Measurements from ENCODE around the gene DOCK1.
"Not testable (repeated sequence)": the region's sequence is repeated elsewhere in the genome, so short reads cannot be mapped to it uniquely, and the experiment has no call there.

Gene DOCK1

DNA sequence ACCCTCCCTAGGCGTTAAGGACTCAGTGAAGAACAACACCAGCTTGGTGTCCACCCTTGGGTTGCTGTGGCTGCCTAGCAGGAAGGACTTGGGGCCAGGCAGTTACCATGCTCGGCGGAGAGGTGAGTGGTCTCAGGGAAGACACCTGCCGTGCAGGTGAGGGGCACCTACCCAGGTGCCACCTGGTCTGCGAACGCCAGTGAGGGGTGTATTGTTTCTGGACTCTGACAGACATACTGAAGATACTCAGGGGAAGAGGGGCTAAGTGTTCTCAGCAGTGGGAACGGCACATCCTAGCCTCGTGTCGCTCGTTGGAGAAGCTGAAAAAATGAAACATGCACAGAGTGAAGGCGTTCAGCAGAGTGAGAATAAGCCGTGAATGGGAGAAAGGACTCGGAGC lies 22.6 kb downstream of the DOCK1 start:
- DNase-seq: no peak

DNA sequence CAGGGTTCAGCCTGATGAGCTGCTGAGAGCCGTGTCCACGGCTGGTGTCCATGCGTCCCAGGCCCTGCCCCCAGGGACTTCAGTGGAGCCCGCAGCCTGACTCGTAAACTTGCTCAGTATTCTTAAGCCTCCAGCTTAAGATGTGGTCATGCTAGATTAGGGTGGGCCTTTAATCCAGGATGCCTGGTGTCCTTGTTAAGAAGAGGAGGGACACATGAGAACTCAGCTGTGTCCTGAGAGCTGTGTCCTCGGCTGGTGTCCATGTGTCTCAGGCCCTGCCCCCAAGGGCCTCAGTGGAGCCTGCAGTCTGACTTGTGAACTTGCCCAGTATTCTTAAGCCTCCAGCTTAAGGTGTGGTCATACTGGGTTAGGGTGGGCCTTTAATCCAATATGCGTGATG lies 23.0 kb downstream of the DOCK1 start:
- DNase-seq: no peak

DNA sequence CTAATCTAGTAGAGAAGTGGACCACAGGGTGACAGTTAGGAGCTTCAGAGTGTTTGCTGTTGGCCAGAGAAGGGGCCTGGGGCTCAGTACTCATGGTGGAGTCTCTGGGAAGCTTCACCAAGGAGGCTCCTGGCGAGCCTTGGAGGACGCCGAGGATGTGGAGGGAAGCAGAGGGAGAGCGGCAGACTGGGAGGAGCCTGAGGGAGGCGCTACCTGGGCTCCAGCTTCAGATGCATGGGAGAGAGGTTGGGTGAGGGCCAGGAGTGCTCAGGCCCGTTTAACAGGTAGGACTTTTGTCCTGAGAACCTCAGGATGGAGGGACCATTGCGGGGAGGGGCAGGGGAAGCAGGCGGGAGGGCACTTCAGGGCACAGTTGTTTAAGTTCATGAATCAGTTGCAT lies 24.2 kb downstream of the DOCK1 start:
- DNase-seq: no peak

DNA sequence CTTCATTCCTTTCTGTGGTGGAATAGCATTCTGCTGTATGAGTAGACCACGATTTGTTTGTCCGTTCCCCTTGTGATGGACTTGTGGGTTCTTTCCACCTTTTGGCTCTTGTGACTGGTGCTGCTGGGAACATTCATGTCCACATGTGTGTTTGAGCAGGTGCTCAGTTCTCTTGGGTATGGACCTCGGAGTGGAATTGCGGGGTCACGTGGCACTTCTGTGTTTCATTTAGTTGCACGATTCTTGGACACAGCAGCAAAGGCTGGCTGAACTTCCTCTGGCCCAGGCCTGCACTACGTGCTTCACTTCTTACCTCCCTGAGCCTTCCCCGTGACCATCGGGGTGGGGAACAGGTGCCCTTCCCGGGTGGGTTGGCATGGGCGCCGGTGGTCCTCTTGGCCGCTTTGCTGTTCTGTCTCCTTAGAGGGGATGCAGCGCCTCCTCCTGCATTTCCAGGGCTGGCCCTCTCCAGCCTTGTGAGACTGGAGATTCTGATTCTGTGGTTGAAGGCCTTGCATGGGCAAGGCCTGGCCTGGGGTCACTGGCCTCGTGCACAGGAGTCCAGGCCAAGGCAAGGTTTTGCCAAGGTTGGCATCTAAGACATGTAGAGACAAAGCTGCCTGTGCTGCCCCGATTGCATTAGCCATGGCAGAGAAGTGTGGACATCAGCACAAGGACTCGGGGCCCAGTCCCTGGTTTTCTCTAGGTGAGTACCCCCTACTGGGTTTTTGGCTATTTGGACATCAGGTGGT lies 25.1 kb downstream of the DOCK1 start:
- no peak for DNase-seq

DNA sequence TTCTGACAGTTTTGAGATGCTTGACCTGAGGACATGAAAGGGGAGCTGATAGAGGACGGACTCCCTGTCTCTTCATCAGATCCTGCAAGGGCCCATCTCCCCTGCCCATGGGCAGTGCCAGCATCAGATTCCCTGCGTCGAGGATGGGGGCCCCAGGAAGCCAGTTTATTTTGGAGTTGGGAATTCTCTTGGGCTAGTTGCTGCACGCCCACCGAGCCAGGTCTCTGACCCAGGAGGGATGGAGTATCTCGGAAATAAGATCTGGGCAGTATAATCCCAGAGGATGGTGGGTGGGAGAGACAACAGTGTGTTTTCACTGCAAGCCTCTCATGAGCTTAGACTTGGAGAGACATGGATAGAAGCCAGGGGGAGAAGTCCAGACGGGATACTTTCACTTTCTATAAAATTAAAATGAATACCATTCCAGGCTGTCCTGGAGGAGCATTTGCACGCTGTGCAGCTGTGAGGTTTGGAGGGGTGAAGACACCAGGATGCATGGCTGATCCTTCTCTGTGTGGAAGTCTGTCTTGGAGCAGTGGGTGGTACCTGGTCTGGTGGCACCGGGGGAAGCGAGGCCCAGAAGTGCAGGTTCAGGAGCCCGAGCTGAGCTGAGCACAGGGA lies 25.8 kb downstream of the DOCK1 start:
- DNase-seq: no peak

DNA sequence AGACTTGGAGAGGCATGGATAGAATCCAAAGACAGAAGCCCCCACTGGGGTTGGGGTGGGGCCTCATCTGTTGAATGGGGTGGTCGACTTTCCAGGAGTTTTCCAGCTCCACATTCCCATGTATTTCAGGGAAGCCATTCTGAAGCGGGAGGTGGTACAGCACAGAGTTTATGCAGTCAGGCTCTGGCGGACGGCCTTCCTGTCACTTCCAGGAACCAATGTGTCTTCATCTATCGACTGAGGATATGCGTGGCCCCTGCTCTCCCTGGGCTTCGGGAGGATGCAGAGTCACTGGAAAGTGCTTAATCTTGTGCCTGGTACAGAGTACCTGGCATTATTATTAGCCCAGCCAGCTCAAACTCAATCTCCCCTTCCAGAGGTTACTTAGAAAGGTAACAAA lies 26.3 kb downstream of the DOCK1 start:
- no peak for DNase-seq

DNA sequence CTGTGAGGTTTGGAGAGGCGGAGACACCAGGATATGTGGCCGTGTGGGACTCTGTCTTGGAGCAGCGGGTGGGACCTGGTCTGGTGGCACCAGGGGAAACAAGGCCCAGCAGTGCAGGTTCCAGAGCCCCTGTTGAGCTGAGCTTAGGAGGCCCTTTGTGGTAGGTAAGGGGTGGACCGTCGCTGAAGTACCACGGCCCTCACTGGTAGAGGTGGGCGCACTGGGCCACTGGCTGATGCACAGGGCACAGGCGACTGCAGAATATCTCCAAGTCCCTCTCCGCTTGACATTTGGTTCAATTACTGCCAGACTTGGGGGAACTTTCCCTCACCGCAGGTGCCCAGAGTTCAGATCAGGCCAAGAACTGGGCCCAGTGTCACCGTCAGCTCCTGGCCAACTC lies 27.3 kb downstream of the DOCK1 start:
- DNase-seq: no peak

DNA sequence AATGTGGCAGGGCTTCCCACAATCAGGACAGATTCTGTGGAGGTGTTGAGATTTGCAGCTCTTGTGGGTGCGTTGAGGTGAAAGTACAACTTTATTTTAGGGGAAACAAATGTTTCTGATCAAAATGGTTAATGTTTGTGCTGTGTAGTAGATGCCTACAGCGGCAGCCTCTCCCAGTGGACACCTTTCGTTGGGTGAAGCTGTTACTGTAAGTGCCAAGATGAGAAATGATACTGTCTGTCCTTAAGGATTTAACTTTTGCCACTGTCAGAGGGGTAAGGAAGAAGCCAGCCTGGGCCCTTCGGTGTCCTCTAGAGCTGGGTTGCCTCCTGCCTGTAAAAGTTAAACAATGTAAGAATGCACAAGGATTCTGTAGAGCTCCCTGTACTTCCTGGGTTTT lies 27.9 kb downstream of the DOCK1 start:
- no peak for DNase-seq

DNA sequence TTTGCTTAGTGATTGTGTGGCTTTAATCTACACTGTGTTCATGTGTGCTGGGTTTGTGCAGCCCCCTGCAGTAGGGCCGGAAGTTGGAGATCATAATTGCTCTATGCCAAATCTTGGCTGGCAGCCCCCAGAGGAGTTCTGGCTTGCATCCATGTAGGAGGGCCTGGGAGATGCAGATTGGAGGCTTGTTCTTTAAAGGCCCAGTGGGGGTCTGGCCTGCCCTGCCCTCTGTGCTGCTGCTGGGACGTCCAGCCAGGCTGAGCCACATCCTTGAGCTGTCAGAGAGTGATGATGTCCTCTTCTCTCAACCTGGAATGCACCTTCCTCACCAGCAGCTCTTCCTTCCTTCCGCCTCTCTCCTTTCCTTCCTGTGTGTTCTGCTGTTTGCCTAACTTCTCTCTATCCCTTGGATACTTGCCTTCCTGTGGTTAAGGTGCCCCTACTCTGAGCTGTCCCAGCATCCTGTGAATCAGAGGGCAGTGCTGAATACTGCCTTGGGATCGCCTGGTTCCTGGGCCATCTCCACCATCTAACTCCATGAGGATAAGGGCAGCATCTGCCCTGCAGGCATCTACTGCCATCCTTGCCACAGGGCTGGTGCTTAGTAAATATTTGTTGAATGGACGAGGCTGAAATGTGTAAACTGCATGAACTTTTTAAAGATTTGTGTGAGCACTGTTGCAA lies 30.2 kb downstream of the DOCK1 start:
- DNase-seq: no peak

DNA sequence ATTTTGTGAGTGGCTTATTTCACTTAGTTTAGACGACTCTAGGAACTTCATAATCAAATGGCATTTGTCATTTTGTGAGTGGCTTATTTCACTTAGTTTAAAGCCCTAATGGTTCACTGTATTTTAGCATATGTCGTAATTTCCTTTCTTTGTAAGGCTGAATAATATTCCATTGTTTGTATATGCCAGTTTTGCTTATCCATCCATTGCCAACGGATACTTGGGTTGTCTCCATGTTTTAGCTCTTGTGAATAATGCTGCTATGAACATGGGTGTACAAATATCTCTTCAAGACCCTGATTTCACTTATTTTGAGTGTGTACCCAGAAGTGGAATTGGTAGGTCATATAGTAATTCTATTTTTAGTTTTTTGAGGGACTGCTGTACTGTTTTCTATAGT lies 31.8 kb downstream of the DOCK1 start:
- DNase-seq: no peak

DNA sequence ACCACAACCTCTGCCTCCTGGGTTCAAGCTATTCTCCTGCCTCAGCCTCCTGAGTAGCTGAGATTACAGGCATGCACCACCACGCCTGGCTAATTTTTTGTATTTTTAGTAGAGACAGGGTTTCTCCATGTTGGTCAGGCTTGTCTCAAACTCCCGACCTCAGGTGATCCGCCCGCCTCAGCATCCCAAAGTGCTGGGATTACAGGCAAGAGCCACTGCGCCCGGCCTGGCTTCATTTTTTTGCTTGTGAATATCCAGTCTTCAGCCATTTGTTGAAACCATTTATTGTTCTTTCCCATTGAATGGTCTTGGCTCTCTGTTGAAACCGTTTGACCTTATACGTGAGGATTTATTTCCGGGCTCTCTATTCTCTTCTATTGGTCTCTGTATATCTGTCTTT lies 32.9 kb downstream of the DOCK1 start:
- not testable (repeated sequence) for DNase-seq

DNA sequence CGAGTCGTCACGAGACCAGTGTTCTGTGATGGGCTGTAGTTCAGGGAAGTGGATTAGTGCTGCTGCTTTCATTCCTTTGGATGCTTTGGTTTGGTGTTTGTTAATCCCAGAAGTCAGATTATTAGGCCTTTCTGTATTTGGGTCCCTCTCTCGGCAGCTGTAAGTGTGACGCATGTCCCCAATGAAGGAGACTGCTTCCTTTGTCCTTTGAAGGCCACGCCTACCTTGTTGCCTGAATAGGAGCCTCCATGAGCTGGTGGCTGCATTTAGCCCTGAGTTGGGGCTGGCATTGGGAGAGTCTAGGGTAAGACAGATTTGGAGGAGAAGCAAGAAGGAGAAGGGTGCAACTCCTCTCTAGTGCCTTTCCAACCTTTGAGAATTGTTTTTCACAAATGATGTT lies 34.5 kb downstream of the DOCK1 start:
- DNase-seq: no peak

DNA sequence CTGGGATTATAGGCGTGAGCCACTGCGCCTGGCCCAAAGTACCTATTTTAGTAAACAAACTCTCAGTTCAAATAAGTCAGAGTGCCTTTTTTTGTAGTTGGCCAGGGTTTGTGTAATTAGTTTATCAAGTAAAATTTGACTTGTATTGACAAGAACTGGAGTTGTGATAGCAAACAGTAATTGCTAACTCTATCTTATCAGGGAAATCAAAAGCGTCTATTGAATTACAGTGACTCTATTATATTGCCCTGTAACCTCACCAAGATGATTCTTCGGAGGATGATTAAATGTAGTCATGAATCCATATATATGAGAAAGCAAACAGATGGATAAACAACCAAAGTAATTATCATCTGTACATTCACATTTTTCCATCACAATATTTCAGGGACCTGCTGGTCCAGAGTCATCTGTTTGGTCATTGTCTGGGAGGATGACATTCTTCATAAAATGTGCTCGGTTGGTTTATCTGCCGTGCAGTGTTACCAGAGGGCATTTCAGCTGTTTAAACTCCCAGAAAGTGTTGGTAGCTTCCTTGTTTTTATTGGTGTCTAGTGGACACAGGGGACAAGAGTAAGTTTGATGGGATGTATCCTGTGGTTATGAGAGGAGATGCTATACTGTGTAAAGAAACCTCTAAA lies 35.6 kb downstream of the DOCK1 start:
- no peak for DNase-seq

DNA sequence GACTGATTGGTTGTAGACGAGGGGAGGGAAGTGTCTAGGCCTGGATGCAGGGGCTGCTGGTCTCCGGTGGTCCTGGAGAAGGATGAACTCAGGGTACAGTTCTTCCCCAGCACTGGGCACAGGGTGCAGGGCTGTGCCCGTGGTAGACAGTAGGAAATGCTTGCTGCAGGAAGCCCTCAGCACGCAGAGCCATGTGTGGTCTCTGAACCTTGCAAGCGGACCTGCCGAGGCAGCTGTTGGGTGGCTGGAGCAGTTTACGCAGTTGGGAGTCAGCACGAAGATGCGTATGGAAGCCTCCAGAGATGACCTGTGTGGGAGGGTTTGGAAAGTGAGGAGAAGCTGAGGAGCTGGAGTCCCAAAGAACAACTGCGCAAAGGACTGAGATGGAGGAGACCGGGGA lies 39.0 kb downstream of the DOCK1 start:
- DNase-seq: no peak

DNA sequence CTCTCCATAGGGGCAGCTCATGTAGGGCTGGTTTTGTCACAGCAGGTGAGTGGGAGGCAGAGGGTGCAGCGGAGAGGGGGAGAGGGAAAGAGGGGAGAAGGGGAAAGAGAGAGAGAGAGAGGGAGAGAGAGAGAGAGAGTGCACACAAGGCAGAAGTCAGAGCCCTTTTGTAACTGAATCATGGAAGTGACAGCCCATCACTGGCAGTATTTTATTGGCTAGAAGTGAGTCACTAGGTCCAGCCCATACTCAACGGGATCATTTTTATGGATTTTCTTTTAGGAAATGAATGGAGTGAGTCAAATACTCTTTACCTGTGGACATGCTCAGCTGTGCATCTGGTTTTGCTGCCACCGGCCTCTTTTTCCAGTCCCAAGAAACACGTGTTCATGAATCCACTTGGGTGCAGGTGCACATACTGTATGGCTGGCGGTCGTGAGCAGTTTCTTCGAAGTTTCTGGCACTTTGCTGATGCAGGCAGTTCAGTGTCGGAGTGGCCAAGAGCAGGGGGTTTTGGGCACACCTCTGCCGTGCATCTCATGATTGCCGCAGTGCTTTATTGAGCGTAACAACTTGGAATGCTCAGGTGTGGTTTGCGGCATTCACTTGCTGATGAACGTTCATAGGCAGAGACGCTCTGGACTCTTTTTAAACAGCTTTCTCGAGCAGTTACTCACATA lies 40.3 kb downstream of the DOCK1 start:
- no peak for DNase-seq

DNA sequence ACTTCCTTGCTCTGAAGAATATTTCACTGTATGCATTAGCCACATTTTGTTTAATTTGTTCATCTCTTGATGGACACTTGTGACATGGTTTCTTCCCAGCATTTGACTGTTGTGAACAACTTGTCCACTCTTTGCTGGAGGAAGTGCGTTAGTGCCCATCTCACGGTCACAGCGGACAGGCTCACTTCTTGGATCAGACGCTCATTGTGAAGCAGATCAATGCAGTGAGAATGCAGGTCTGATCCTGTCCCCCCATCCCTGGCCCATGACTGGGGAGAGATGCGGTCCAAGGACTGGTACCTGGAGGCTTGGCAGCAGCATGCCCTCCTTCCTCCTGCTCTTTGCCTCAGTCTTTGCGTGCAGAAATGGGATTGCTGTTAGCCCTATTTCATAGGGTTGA lies 41.5 kb downstream of the DOCK1 start:
- DNase-seq: no peak

DNA sequence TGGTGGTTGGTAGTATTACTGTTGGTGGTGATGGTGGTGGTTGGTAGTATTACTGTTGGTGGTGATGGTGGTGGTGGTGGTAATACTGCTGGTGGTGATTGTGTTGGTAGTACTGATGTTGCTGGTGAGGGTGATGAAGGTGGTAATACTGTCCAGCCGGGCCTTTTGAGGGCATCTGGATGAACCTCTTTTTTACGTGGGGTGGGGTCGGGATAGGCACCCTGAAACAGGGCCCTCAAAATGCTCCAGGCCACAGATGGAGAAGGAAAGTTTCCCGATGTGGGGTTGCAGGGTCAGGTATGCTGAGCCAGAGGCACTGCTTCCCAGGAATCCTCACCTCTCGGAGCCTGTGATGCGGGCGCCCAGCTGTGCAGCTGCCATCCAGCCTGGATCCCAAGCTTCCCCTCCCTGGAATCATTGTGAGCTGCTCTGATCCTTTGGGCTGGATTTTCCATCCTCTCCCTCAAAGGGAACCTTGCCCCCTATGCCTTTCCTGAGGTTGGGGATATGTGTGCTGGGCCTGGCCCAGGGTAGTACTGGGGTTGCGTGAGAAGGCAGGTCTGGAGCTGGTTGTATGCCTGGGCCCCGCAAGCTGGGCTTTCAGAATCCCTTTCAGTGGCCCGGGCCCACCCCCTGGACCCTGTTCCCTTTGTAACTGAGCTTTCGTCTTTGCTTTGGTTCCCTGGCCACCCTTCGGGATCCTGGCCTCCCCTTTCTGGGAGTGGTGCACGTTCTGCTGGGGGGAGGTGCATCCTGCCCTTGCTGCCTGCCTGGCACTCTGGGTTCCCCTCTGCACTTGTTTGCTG lies 43.3 kb downstream of the DOCK1 start:
- DNase-seq: no peak

DNA sequence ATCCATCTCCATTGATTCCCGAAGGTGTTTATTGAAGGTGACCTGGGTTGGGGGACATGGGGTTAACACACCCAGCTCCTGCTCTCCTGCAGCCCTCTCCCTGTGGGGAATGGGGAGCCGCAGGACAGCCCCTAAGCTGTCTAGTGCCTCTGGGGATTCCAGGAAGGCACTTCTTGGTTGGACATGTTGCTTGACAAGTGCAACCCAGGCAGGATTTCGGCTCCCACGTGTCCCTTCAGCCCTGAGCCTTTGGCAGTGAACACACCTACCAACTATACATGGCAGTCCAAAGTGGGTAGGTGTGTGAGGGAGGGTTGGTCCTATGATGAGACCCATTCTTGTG lies 43.9 kb downstream of the DOCK1 start:
- no peak for DNase-seq

DNA sequence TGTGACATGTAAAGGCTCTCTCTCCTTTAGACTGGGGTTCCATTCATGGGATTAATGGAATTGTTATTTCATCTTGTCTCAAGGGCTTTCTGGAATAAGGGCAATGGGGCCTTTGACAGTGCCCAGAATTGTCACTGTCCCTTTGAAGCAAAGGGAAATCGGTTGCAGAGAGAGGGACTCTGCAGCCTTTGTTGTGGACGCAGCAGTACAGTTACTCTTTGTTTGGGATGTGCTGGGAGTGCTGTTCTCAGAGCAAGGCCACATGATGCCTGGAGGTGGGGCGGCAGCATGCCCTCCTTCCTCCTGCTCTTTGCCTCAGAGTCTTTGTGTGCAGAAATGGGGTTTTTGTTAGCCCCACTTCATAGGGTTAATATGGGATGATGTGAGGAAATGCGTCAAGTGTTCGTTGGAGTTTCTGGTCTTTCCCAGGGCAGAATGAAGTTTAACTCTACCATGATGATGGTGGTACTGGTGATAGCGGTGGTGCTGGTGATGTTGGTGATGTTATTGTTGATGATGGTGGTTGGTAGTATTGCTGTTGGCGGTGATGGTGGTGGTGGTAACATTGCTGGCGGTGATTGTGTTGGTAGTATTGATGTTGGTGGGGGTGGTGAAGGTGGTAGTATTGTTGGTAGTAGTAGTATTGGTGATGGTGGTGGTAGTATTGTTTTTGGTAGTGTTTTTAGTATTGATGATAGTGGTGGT lies 45.3 kb downstream of the DOCK1 start:
- no peak for DNase-seq

DNA sequence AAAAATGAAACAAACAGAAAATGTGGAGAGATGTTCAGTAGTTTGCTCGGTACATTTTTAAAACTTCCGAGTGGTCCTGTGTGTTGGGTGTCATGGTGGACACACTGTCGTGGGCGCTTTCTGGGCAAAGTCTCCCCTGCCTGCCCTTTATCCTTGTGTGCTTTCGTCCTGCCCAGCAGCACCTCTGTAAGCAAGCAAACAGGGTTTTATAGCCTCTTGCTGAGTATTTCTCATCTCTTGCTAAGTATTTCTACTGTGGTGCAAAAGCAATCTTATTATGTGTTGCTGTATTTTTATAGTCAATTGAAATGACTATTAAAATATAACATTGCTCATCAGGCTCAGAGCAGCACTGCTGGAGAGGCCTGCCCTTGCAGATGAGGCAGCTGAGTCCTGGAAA lies 48.7 kb downstream of the DOCK1 start:
- no peak for DNase-seq

DNA sequence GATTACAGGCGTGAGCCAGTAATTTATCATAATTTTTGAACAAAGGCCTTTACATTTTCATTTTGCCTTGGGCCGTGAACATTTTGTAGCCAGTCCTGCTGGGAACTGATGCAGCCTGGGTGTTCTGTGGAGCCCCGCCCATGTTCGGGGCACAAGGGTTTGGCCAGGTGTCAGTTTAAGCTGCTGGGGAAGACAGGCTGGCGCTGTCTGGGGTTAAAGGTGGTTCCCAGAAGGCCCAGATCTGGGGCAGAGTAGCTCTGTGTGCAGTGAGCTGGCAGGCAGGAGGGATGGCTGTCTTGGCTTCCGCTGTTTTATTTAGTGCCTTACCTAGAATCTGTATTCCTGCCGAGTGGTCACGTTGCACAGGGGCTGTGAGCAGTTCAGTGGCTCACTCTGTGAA lies 50.2 kb downstream of the DOCK1 start:
- DNase-seq: no peak

All from stimulated activated CD4-positive, alpha-beta T cell treated with anti-CD3 and anti-CD28 coated beads, Interleukin-2, amount 100 ng/mL, for 24 hours (primary cell).